ENCODE results near the gene MCC. TPM values are rescaled to one million over a fixed set of nuclear protein-coding genes. Genes with fewer than 3 reads are reported as not detected.

MCC gene
- total and polyA plus RNA-seq, 2 of the 4 experiments (the other 2 are of a cell fraction) = 5.0 to 20.6 TPM

DNA sequence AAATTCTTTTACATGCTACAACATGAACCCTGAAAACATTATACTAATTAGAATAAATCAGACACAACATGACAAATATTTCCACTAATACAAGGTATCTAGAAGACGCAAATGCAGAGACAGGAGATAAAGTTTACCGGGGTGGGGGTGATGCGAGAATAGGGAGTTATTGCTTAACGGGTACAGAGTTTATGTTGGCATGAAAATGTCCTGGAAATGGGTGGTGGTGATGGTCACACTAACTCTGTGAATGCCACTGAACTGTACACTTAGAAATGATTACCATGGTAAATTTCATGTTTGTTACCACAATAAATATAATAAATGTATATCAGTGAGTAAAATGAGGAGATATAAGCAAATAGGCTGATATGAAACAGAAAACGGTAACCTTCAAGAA is 378.9 kb downstream of the MCC start:
- no peak overlapping the region for H2AK9ac ChIP-seq (replicated peaks; ENCODE audit: low read depth, low read length, poor library complexity)
- H2BK15ac ChIP-seq (ENCODE audit: low read depth, low read length) = no peak overlapping the region
- no peaks in the 10 kb centered on the region for H3K4me1 ChIP-seq (ENCODE audit: control insufficient read depth, insufficient read depth, low read length)
- H3K4me2 ChIP-seq (ENCODE audit: low read depth, low read length) = no peak overlapping the region
- H3K4me3 ChIP-seq (ENCODE audit: insufficient read depth, low read depth, low read length) = no peak overlapping the region
- no peak overlapping the region for H3K14ac ChIP-seq (replicated peaks; ENCODE audit: low read depth, low read length)
- dilution Hi-C loops (cut with HindIII; ENCODE audit: low sequenced_read_pairs, unreplicated experiment) (no loop called here), intact Hi-C loops (cut with micrococcal nuclease) (no loop called here), in situ Hi-C loops (cut with MboI; ENCODE audit: low sequenced_read_pairs) (no loop called here)
- no peak overlapping the region for H4K5ac ChIP-seq (ENCODE audit: low read depth, low read length)
- H3K23ac ChIP-seq (ENCODE audit: low read depth, low read length) = no peak overlapping the region
- ATAC-seq (ENCODE audit: low read depth) (no peak), DNase-seq (no peak)
- no peak overlapping the region for H4K8ac ChIP-seq (ENCODE audit: low read depth in 2 of 2, low read length in 2 of 2)
- no peak overlapping the region for H3K56ac ChIP-seq (ENCODE audit: extremely low read depth, insufficient read depth, low read length)
- H3K9ac ChIP-seq (ENCODE audit: low read depth, low read length) = no peak overlapping the region
- H2BK20ac ChIP-seq (ENCODE audit: low read depth, low read length) = no peak overlapping the region
- no peaks in the 10 kb centered on the region for H4K20me1 ChIP-seq (ENCODE audit: insufficient read depth, low read length)
- no peaks in the 10 kb centered on the region for H3K9me1 ChIP-seq (ENCODE audit: insufficient read depth, low read length)
- H3K27me3 ChIP-seq (ENCODE audit: control insufficient read depth, insufficient read depth, low read length) = no peaks in the 10 kb centered on the region
- TF ChIP-seq FOS (IDR thresholded peaks at IDR 0.05; ENCODE audit: low read depth, low read length) (no peak), RFX5 (IDR thresholded peaks at IDR 0.05; ENCODE audit: low read depth, low read length) (no peak)
- TF ChIP-seq, protein P1, sequence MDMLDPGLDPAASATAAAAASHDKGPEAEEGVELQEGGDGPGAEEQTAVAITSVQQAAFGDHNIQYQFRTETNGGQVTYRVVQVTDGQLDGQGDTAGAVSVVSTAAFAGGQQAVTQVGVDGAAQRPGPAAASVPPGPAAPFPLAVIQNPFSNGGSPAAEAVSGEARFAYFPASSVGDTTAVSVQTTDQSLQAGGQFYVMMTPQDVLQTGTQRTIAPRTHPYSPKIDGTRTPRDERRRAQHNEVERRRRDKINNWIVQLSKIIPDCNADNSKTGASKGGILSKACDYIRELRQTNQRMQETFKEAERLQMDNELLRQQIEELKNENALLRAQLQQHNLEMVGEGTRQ (IDR thresholded peaks at IDR 0.05; ENCODE audit: low read depth, low read length) = no peak
- TF ChIP-seq, protein P2, sequence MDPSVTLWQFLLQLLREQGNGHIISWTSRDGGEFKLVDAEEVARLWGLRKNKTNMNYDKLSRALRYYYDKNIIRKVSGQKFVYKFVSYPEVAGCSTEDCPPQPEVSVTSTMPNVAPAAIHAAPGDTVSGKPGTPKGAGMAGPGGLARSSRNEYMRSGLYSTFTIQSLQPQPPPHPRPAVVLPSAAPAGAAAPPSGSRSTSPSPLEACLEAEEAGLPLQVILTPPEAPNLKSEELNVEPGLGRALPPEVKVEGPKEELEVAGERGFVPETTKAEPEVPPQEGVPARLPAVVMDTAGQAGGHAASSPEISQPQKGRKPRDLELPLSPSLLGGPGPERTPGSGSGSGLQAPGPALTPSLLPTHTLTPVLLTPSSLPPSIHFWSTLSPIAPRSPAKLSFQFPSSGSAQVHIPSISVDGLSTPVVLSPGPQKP (IDR thresholded peaks at IDR 0.05; ENCODE audit: borderline replicate concordance, low read depth, low read length) = no peak
- TF ChIP-seq, protein P3, sequence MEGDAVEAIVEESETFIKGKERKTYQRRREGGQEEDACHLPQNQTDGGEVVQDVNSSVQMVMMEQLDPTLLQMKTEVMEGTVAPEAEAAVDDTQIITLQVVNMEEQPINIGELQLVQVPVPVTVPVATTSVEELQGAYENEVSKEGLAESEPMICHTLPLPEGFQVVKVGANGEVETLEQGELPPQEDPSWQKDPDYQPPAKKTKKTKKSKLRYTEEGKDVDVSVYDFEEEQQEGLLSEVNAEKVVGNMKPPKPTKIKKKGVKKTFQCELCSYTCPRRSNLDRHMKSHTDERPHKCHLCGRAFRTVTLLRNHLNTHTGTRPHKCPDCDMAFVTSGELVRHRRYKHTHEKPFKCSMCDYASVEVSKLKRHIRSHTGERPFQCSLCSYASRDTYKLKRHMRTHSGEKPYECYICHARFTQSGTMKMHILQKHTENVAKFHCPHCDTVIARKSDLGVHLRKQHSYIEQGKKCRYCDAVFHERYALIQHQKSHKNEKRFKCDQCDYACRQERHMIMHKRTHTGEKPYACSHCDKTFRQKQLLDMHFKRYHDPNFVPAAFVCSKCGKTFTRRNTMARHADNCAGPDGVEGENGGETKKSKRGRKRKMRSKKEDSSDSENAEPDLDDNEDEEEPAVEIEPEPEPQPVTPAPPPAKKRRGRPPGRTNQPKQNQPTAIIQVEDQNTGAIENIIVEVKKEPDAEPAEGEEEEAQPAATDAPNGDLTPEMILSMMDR (conservative IDR thresholded peaks at IDR 0.05; ENCODE audit: low read depth, low read length) = no peak
- POLR2A ChIA-PET (ENCODE audit: unreplicated experiment) = no interaction called here
- no peak overlapping the region for H3K27ac ChIP-seq (ENCODE audit: insufficient read depth, low read length)
- H2AK5ac ChIP-seq (ENCODE audit: low read depth, low read length) = no peak overlapping the region
- no peak overlapping the region for H2BK120ac ChIP-seq (ENCODE audit: low read depth, low read length)
- H3K18ac ChIP-seq (ENCODE audit: low read depth, low read length) = no peak overlapping the region
- no peak overlapping the region for H2BK5ac ChIP-seq (ENCODE audit: low read depth, low read length, poor library complexity, severe bottlenecking)
- CTCF ChIA-PET = no interaction called here
- no TSS peak for BruUV-seq (replicated peaks)
- H3K36me3 ChIP-seq (ENCODE audit: control insufficient read depth, insufficient read depth, low read length) = peaks cover 6% of the 10 kb centered on the region; the same call in 1 of the 2 replicates
- H3K79me1 ChIP-seq (ENCODE audit: low read depth in 1 of 2, low read length in 2 of 2) = 0 out of 4 replicates have a peak, but pooled peaks cover 0 to 4% of the 10 kb centered on the region in 2 experiments
- WGBS, 2 experiments (ENCODE audit: extremely low coverage in 2 of 2, insufficient read length in 1 of 2) = no CpG with 5 or more reads among the region's 5 CpGs
- no peak overlapping the region for H3K4ac ChIP-seq (ENCODE audit: low read depth, low read length)
- no peaks in the 10 kb centered on the region; the same call in 1 of the 2 replicates for H3K9me3 ChIP-seq (ENCODE audit: control insufficient read depth, insufficient read depth, low read length)
- no peak overlapping the region for H4K91ac ChIP-seq (ENCODE audit: insufficient read depth, low read depth, low read length)
- no peak overlapping the region for H2AFZ ChIP-seq (replicated peaks; ENCODE audit: low read length, poor library complexity)
